ENCODE results near the gene TMC8. TPM values are rescaled to one million over a fixed set of nuclear protein-coding genes. Genes with fewer than 3 reads are reported as not detected.

Gene TMC8
- total and polyA plus RNA-seq, 4 donors = 1.3 to 14.5 (median 5.0) TPM

- TF ChIP-seq HNF4A (conservative IDR thresholded peaks at IDR 0.05) = no peak
- TF ChIP-seq TAF1 (conservative IDR thresholded peaks at IDR 0.05) = no peak
- no peak for TF ChIP-seq EGR1 (IDR thresholded peaks at IDR 0.05; ENCODE audit: low read depth in 2 of 2)
- TF ChIP-seq NR2F2 (IDR thresholded peaks at IDR 0.05) = no peak
- TF ChIP-seq FOXA2 (IDR thresholded peaks at IDR 0.05) = no peak
- TF ChIP-seq RXRA (IDR thresholded peaks at IDR 0.05) = no peak
- no peak for TF ChIP-seq FOXA1 (IDR thresholded peaks at IDR 0.05)
- TF ChIP-seq YY1 (IDR thresholded peaks at IDR 0.05) = no peak
These were observed 4.4 kb downstream of the TMC8 start (continued) for GRCh38 chr17:78134899-78135385.

GRCh38 chr17:78135858-78136500, 5.4 kb downstream of the TMC8 start:
- Histone ChIP-seq H3K9me3 (ENCODE audit: control insufficient read depth in 4 of 4, low read length in 3 of 4) (no peaks in the 10 kb centered on the region), H3K4me1 (ENCODE audit: control insufficient read depth in 4 of 4, insufficient read depth in 4 of 4, low read length in 3 of 4) (peaks cover 0 to 11% (median 2%) of the 10 kb centered on the region in 4 donors), H3K27ac (ENCODE audit: low read depth in 1 of 2, low read length in 2 of 2) (no peak overlapping the region), H3K27me3 (ENCODE audit: control insufficient read depth in 4 of 4, insufficient read depth in 4 of 4, low read length in 3 of 4) (no peaks in the 10 kb centered on the region), H3K9ac (ENCODE audit: low read depth in 1 of 2, low read length in 2 of 2) (no peak overlapping the region), H3K36me3 (ENCODE audit: control insufficient read depth in 4 of 4, insufficient read depth in 3 of 4, low read depth in 1 of 4, low read length in 3 of 4) (no peaks in the 10 kb centered on the region), H3K4me3 (ENCODE audit: low read depth in 1 of 3, low read length in 3 of 3) (no peak overlapping the region)
- no peak for DNase-seq (ENCODE audit: low spot score)
- 97% methylated on average over 9 of the region's 9 CpGs for WGBS
- TF ChIP-seq FOXA1 (IDR thresholded peaks at IDR 0.05) (no peak), MAX (IDR thresholded peaks at IDR 0.05) (no peak), RAD21 (IDR thresholded peaks at IDR 0.05) (no peak), NR2F2 (IDR thresholded peaks at IDR 0.05) (no peak), GABPA (IDR thresholded peaks at IDR 0.05 in 1 of 2, conservative IDR thresholded peaks at IDR 0.05 in 1 of 2) (no peak), REST (IDR thresholded peaks at IDR 0.05) (no peak), FOXA2 (IDR thresholded peaks at IDR 0.05) (no peak), TAF1 (conservative IDR thresholded peaks at IDR 0.05) (no peak), RXRA (IDR thresholded peaks at IDR 0.05) (no peak), EGR1 (IDR thresholded peaks at IDR 0.05; ENCODE audit: low read depth in 2 of 2) (no peak), JUND (IDR thresholded peaks at IDR 0.05) (no peak), ZBTB33 (IDR thresholded peaks at IDR 0.05) (no peak), SP1 (IDR thresholded peaks at IDR 0.05) (no peak), YY1 (IDR thresholded peaks at IDR 0.05) (no peak), ATF3 (IDR thresholded peaks at IDR 0.05) (no peak), CTCF (IDR thresholded peaks at IDR 0.05; ENCODE audit: low read depth, low read length, missing input control) (no peak), HNF4A (conservative IDR thresholded peaks at IDR 0.05) (no peak), HNF4G (IDR thresholded peaks at IDR 0.05) (no peak)

Measured in liver (tissue), 9 donors.